Esophagus muscularis mucosa (tissue), 3 donors: Measurements from ENCODE around the gene P2RX7.

ENCODE experiments used
- CTCF ChIP-seq, 3 experiments: fragments of 200-600 bp in 2 of 3; fragments of 450-650 bp in 1 of 3; sonication (generic) in 2 of 3; IDR thresholded peaks; one replicate each; pipeline ENCODE4 v1.5.1; 2017 to 2019; ENCODE audit warnings: antibody characterized with exemption in 3 of 3, mild to moderate bottlenecking in 2 of 3, moderate library complexity in 1 of 3
- POLR2A ChIP-seq: fragments of 450-650 bp; IDR thresholded peaks from one replicate; pipeline ENCODE4 v1.6.1; 2017; ENCODE audit warnings: antibody characterized with exemption, moderate library complexity, mild to moderate bottlenecking, low read depth

- TF ChIP-seq CTCF (IDR thresholded peaks at IDR 0.05) = no peak
- TF ChIP-seq POLR2A = no peak
Observed at GRCh38 chr12:121217761-121218160, 85.1 kb downstream of the P2RX7 start.
